GM06990 (cell line): ENCODE measurements around the gene CCDC85A.

Source experiments
- DNase-seq: peaks from one replicate; pipeline ENCODE4 v3.0.0-alpha.2; 2011; ENCODE audit not compliant: insufficient read length; ENCODE audit errors: extremely low read depth
- H3K27me3 ChIP-seq: replicated peaks from 2 replicates; pipeline ENCODE4 v1.6.0; 2011; ENCODE audit warnings: low read length; ENCODE audit not compliant: control insufficient read depth, insufficient read depth
- H3K36me3 ChIP-seq: 2 replicates; pipeline ENCODE4 v1.5.1; 2011; ENCODE audit warnings: low read length; ENCODE audit not compliant: control insufficient read depth, insufficient read depth
- H3K4me3 ChIP-seq: replicated peaks from 2 replicates; pipeline ENCODE4 v1.5.1; 2011; ENCODE audit warnings: low read depth, mild to moderate bottlenecking, control low read depth, low read length
- CTCF ChIP-seq: IDR thresholded peaks from 2 replicates; pipeline ENCODE4 v1.5.1; 2011; ENCODE audit warnings: low read length, control low read depth, mild to moderate bottlenecking, inconsistent platforms; ENCODE audit not compliant: insufficient read depth, poor library complexity, severe bottlenecking

The CCDC85A gene

GRCh38 chr2:56390644-56391043, 206.9 kb downstream of the CCDC85A start:
- Histone ChIP-seq H3K36me3 (no peaks in the 10 kb centered on the region), H3K4me3 (no peak overlapping the region), H3K27me3 (no peaks in the 10 kb centered on the region)
- no peak for TF ChIP-seq CTCF
- DNase-seq: no peak

- Histone ChIP-seq H3K4me3 (no peak overlapping the region), H3K27me3 (no peaks in the 10 kb centered on the region), H3K36me3 (no peaks in the 10 kb centered on the region)
- no peak for DNase-seq
- TF ChIP-seq CTCF: no peak
These were observed 226.3 kb downstream of the CCDC85A start for GRCh38 chr2:56410140-56410539.

- Histone ChIP-seq H3K27me3 (no peaks in the 10 kb centered on the region), H3K36me3 (no peaks in the 10 kb centered on the region), H3K4me3 (no peak overlapping the region)
- TF ChIP-seq CTCF: no peak
- peak; percentile 35 for DNase-seq
These were observed 232.8 kb downstream of the CCDC85A start for GRCh38 chr2:56416500-56417176.
